Gastroesophageal sphincter (tissue), 3 donors: Measurements from ENCODE around the gene MTTP.

Source experiments
- CTCF ChIP-seq, 4 experiments: fragments of 200-600 bp in 2 of 4; fragments of 450-650 bp in 2 of 4; sonication (generic) in 1 of 4; IDR thresholded peaks; one replicate each; pipeline ENCODE4 v1.5.1; 2017 to 2019; ENCODE audit warnings: antibody characterized with exemption in 4 of 4, mild to moderate bottlenecking in 2 of 4, moderate library complexity in 2 of 4
- EP300 ChIP-seq: sonication (generic); formaldehyde crosslinking; IDR thresholded peaks from one replicate; pipeline ENCODE4 v1.6.1; 2017; ENCODE audit warnings: antibody characterized with exemption, mild to moderate bottlenecking
- POLR2A ChIP-seq, 2 donors: fragments of 450-650 bp; IDR thresholded peaks; one replicate each; pipeline ENCODE4 v1.6.1; 2017; ENCODE audit warnings: antibody characterized with exemption in 2 of 2, mild to moderate bottlenecking in 2 of 2, moderate library complexity in 1 of 2
- POLR2AphosphoS5 ChIP-seq: sonication (generic); formaldehyde crosslinking; IDR thresholded peaks from one replicate; pipeline ENCODE4 v1.6.1; 2017; ENCODE audit warnings: antibody characterized with exemption

- TF ChIP-seq CTCF (IDR thresholded peaks at IDR 0.05) (no peak), POLR2AphosphoS5 (no peak), POLR2A (IDR thresholded peaks at IDR 0.05) (no peak), EP300 (no peak)
These were observed 78.2 kb downstream of the MTTP start for GRCh38 chr4:99652596-99653436.
